Right cardiac atrium (tissue), 5 donors: ENCODE results near the gene SH2D2A. TPM values are rescaled to one million over a fixed set of nuclear protein-coding genes. Genes with fewer than 3 reads are reported as not detected.

Experiments used
- ATAC-seq, 2 donors: fragments of 200-7000 bp; cut with Tn5 transposase; one replicate each; pipeline versions ENCODE4 v1.8.0 to v1.9.1; 2020; ENCODE audit warnings: moderate library complexity in 2 of 2, mild to moderate bottlenecking in 1 of 2
- DNase-seq, 3 donors: peaks; one replicate each; pipeline ENCODE4 v3.0.0-alpha.2; 2020
- H3K27ac ChIP-seq: one replicate; pipeline ENCODE4 v1.5.1; 2013; ENCODE audit warnings: mild to moderate bottlenecking, low read length, control low read depth, moderate library complexity
- H3K27me3 ChIP-seq: one replicate; pipeline ENCODE4 v1.6.1; 2013; ENCODE audit not compliant: control insufficient read depth, insufficient read depth
- H3K4me1 ChIP-seq: one replicate; pipeline ENCODE4 v1.6.1; 2013; ENCODE audit warnings: low read length; ENCODE audit not compliant: control insufficient read depth, insufficient read depth
- H3K4me3 ChIP-seq: one replicate; pipeline ENCODE4 v1.5.1; 2013; ENCODE audit warnings: low read length, control low read depth
- H3K9me3 ChIP-seq: one replicate; pipeline ENCODE4 v1.6.1; 2013; ENCODE audit warnings: low read length; ENCODE audit not compliant: control insufficient read depth
- WGBS: extraction: QIAGEN DNeasy Blood & Tissue Kit; methylation state at CpG from one replicate; pipeline ENCODE4 v1.1.7; 2013; 5-methylcytosine and 5-hydroxymethylcytosine counted together
- intact Hi-C, 4 donors: fragments of 100-400 bp; cut with DNase I; formaldehyde crosslinking; loops; one replicate each; pipeline versions ENCODE4 v1.11.0 to v1.14.0; 2022 to 2023
- polyA plus RNA-seq: library from polyadenylated mRNA; stranded (reverse); fragments of 200-250 nt; gene quantifications from one replicate; pipeline ENCODE4 v1.2.3, GENCODE V29; 2013
- total RNA-seq, 4 donors: library from RNA; stranded (reverse); fragmentation: NEBNext Ultra II Directional; extraction: Animal tissue kit (Norgen Biotek cat#: 25700); gene quantifications; one replicate each; pipeline ENCODE4 v1.2.1, GENCODE V29; 2021
- donor health status: healthy with polysubstance abuse.
- donor health status: DM: no; HTN: yes; CAD: no.
- donor health status: DM: no; HTN: no; CAD: no.
- donor health status: DM: no; HTN: yes; CAD: no; lungs with severe emphysema.
- donor health status: DM: yes; HTN: yes; CAD: no.

The SH2D2A gene
- total and polyA plus RNA-seq, 5 donors = 0.93 to 6.3 (median 2.0) TPM

- 5% methylated on average over 39 of the region's 39 CpGs for WGBS
- H3K27me3 ChIP-seq = no peaks in the 10 kb centered on the region
- peak in 1 of 3 donors; percentile 72 for DNase-seq
- ATAC-seq = peak; percentile 14 to 40
- peaks cover 4% of the 10 kb centered on the region for H3K4me1 ChIP-seq
- no peak within 1 kb of the TSS for H3K27ac ChIP-seq
- no peaks in the 10 kb centered on the region for H3K9me3 ChIP-seq
- H3K4me3 ChIP-seq = peak within 1 kb of the TSS; percentile 27
- intact Hi-C loops = loop anchor here in 1 of 4 donors (10.0 kb wide), 1 partner anchor 164 kb away; no protein-coding TSS in a partner anchor
These were observed 42.4 kb upstream of the SH2D2A start, which contains the start of gene INSRR for GRCh38 chr1:156858959-156859522. INSRR (minus strand) TSS chr1:156859117; CDS start chr1:156858621, 496 bp downstream.

DNA sequence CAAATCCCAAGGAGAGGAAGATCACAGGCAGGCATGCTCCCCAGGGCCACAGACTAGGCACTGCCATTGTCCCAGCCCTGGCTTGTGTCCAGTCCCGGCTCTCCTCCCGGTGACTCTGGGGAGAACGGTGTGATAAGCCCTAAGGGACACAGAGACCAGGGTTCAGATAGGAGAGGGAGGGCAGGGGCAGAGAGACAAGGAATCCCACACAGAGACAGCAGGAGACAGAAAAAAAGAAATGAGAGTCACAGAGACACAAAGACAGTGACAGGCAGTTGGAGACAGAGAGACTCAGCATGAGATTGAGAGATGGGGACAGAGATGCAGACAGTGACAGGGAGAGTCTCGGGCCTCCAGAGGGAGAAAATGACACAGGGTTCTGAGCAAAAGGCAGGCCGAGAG, 41.9 kb upstream of the SH2D2A start:
- 11% methylated on average over 5 of the region's 5 CpGs for WGBS
- intact Hi-C loops = loop anchor here in 1 of 4 donors (10.0 kb wide), 1 partner anchor 164 kb away; no protein-coding TSS in a partner anchor
- H3K9me3 ChIP-seq = no peaks in the 10 kb centered on the region
- no peaks in the 10 kb centered on the region for H3K27me3 ChIP-seq
- ATAC-seq (no peak), DNase-seq (peak in 1 of 3 donors; percentile 67)
- peak overlapping the region; percentile 27 for H3K4me3 ChIP-seq
- peaks cover 4% of the 10 kb centered on the region for H3K4me1 ChIP-seq
- no peak overlapping the region for H3K27ac ChIP-seq

DNA sequence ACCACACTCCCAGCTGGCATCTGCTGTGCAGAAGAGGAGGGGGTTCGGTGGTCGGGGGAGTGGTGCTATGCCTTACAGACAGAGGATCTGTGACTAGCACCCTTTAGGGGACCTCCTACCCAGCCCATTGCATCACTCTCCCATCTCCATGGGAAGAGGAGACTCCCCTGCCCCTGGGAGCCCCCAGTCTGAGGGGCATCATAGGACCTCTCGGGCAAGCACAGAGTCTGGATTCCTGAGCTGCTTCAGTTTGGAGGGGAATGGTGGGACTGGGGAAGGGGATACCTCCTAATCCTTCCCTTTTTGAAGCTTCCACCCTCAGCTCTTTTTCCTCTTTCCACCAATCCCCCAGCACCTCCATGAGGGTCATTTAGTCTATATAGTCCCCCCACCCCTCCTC, 40.9 kb upstream of the SH2D2A start:
- H3K4me1 ChIP-seq = peaks cover 4% of the 10 kb centered on the region
- DNase-seq (no peak), ATAC-seq (no peak)
- H3K27ac ChIP-seq = no peak overlapping the region
- H3K27me3 ChIP-seq = no peaks in the 10 kb centered on the region
- WGBS = 73% methylated on average over 3 of the region's 3 CpGs
- intact Hi-C loops = loop anchor here in 1 of 4 donors (10.0 kb wide), 1 partner anchor 163 kb away; no protein-coding TSS in a partner anchor
- no peak overlapping the region for H3K4me3 ChIP-seq
- no peaks in the 10 kb centered on the region for H3K9me3 ChIP-seq

- H3K27ac ChIP-seq = no peak overlapping the region
- H3K4me3 ChIP-seq = no peak overlapping the region
- H3K27me3 ChIP-seq = no peaks in the 10 kb centered on the region
- intact Hi-C loops = loop anchor here in 1 of 4 donors (10.0 kb wide), 1 partner anchor 162 kb away; no protein-coding TSS in a partner anchor
- DNase-seq = no peak
- peaks cover 4% of the 10 kb centered on the region for H3K4me1 ChIP-seq
- no peaks in the 10 kb centered on the region for H3K9me3 ChIP-seq
- ATAC-seq = no peak
- 80% methylated on average over 3 of the region's 3 CpGs for WGBS
These were observed 39.7 kb upstream of the SH2D2A start for GRCh38 chr1:156856282-156856785.

DNA sequence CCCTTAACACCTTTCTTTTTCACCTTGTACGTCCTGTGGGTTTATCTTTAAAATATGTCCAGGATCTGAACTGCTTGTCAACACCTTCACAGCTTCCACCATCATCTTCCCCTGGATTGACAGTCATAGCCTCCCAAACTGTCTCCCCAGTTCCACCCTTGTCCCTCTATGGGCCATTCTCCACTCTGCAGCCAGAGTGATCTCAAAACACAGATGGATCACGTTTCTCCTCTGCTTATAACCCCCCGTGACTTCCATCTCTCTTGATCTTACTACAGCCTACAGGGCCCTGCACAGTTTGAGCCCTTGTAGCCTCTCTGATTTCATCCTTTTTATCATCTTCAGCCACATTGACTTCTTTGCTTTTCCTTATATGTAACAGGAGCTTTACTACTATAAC, 38.0 kb upstream of the SH2D2A start:
- WGBS = 60% methylated on average over 3 of the region's 3 CpGs

GRCh38 chr1:156853761-156854160, 37.1 kb upstream of the SH2D2A start:
- WGBS = 91% methylated on average over 19 of the region's 19 CpGs
- intact Hi-C loops = loop anchor here in 1 of 4 donors (10.0 kb wide), 1 partner anchor 159 kb away; no protein-coding TSS in a partner anchor

More for the DNA sequence above, 38.0 kb upstream of the SH2D2A start:
- ATAC-seq (no peak), DNase-seq (no peak)
- no peak overlapping the region for H3K27ac ChIP-seq
- no peaks in the 10 kb centered on the region for H3K9me3 ChIP-seq
- H3K4me3 ChIP-seq = no peak overlapping the region
- peaks cover 4% of the 10 kb centered on the region for H3K4me1 ChIP-seq
- intact Hi-C loops = loop anchor here in 1 of 4 donors (10.0 kb wide), 1 partner anchor 160 kb away; no protein-coding TSS in a partner anchor
- no peaks in the 10 kb centered on the region for H3K27me3 ChIP-seq

DNA sequence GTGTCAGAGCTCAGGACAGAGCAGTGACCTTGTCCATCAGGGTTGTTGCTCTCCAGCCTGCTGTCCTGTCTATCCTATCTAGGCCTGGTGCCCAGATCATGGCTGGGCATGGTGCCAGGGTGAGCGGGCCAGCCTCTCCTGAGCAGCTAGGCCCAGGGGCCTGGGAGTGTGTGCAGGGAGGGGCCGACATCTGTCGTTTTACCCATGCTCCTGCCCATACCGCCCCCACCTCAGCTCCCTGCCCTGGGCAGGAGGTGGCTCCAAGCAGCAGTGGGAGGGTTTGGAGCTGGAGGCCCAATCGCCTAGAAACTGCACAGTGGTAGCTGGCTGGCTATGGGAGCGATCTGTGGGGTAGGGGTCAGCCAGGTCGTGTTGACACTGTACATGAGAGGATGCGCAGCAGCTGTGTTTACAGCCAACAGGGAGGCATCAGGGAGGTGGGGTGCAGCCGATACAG, 35.8 kb upstream of the SH2D2A start:
- Histone ChIP-seq H3K9me3 (no peaks in the 10 kb centered on the region), H3K27ac (no peak overlapping the region), H3K4me1 (no peaks in the 10 kb centered on the region), H3K4me3 (no peak overlapping the region), H3K27me3 (no peaks in the 10 kb centered on the region)
- intact Hi-C loops = loop anchor here in 1 of 4 donors (10.0 kb wide), 1 partner anchor 158 kb away; no protein-coding TSS in a partner anchor
- peak; percentile 66 to 89 (median 88) for DNase-seq
- ATAC-seq = peak; percentile 74 to 80
- WGBS = 38% methylated on average over 9 of the region's 9 CpGs

More at GRCh38 chr1:156853761-156854160, 37.1 kb upstream of the SH2D2A start:
- Histone ChIP-seq H3K27me3 (no peaks in the 10 kb centered on the region), H3K4me1 (peaks cover 4% of the 10 kb centered on the region), H3K9me3 (no peaks in the 10 kb centered on the region), H3K27ac (no peak overlapping the region), H3K4me3 (no peak overlapping the region)
- peak in 1 of 3 donors; percentile 53 for DNase-seq
- no peak for ATAC-seq

DNA sequence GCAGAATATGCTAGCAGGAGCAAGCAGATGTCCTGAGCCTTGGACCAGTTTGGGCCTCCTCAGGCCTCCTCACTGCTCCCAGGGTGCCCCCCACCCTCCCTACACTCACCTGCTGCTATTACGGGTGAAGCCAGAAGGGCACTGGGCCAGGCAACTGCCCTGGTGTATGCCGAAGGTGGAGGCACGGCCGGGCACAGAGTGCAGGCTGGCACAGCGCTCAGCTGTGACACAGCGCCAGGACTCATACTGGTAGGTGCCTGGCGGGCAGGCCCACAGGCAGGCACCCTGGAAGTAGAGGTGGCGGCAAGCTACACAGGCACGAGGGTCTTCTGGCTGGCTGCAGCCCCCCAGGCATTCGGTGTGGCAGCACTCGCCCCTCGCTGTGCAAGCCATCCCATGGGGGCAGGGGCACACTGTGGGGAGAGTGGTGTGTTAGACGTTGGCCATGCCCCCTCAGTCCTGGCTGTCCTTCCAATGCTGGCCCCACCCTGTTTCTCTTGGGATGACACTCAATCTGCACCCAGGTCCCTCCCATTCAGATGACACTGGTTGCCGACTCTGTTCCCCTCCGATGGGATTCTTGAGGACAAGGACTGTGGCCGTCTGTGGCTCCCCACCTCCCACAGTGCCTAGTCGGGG, 35.2 kb upstream of the SH2D2A start:
- Histone ChIP-seq H3K27ac (no peak overlapping the region), H3K4me3 (no peak overlapping the region), H3K27me3 (no peaks in the 10 kb centered on the region), H3K9me3 (no peaks in the 10 kb centered on the region), H3K4me1 (no peaks in the 10 kb centered on the region)
- WGBS = 71% methylated on average over 17 of the region's 17 CpGs
- peak; percentile 12 to 28 for ATAC-seq
- no peak for DNase-seq
- intact Hi-C loops = loop anchor here in 1 of 4 donors (10.0 kb wide), 1 partner anchor 157 kb away; no protein-coding TSS in a partner anchor

DNA sequence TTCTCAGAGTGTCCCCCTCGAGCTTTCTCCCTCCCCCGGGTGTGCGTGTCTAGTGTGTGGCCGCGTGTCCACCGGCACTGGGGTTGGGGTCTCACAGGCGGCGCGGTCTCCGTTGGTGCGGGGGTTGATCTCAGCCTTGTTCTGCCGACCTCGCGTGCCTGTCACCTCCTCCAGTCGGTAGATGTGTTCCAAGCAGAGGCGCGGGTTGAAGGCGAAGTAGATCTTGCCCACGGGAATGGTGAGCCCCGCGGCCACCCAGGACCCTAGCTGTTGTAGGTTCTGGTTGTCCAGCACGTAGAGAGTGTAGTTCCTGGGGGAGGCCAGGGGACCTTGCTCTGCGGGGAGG, 32.5 kb upstream of the SH2D2A start:
- intact Hi-C loops = no loop called here
- WGBS = 29% methylated on average over 23 of the region's 23 CpGs
- DNase-seq = no peak
- Histone ChIP-seq H3K4me3 (no peak overlapping the region), H3K27me3 (no peaks in the 10 kb centered on the region), H3K4me1 (no peaks in the 10 kb centered on the region), H3K27ac (no peak overlapping the region), H3K9me3 (no peaks in the 10 kb centered on the region)
- ATAC-seq = no peak

DNA sequence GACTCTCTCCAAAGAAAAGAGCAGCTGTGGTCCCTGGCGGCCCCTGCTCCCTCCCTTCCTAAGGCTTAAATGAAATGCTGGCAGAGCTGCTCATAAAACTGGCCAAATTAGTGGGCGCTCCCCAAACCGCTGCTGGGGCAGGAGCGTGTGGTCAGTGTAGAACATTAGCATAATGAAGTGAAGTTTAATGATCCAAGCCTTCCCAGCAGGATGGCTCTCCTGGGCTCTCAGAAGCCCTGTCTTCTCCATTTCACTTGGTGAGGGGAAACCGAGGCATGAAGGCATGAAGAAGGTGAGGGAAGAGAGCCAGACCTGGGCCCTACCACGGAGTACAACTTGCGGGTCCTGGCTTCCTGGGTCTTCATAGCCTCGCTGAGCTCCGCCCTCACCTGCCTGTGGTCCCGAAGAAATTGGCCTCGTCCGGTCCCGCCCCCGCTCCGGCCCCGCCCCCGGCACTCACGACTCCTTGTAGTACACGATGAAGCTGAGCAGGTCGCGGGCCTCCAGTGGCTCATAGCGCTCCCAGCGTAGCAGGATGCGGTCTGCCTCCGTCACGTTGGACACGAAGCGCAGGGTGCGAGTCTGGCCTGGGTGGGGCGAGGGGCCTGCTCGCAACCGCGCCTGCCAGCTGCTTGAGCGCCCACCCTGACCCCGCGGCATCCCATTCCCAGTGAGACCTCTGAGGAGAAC, 32.0 kb upstream of the SH2D2A start:
- no peak for ATAC-seq
- H3K4me3 ChIP-seq = no peak overlapping the region
- H3K27me3 ChIP-seq = no peaks in the 10 kb centered on the region
- intact Hi-C loops = no loop called here
- no peaks in the 10 kb centered on the region for H3K4me1 ChIP-seq
- 12% methylated on average over 36 of the region's 36 CpGs for WGBS
- DNase-seq = peak in 2 of 3 donors; percentile 56 to 71
- no peak overlapping the region for H3K27ac ChIP-seq
- H3K9me3 ChIP-seq = no peaks in the 10 kb centered on the region
